GM19452 (cell line): Measurements from ENCODE around the gene TLR10.
"Not testable (repeated sequence)": the region's sequence is repeated elsewhere in the genome, so short reads cannot be mapped to it uniquely, and the experiment has no call there.

ENCODE experiments used
- ATAC-seq: cut with Tn5 transposase; IDR thresholded peaks from one replicate; pipeline ENCODE4 v1.9.1; 2021; ENCODE audit not compliant: unreplicated experiment

Gene TLR10

DNA sequence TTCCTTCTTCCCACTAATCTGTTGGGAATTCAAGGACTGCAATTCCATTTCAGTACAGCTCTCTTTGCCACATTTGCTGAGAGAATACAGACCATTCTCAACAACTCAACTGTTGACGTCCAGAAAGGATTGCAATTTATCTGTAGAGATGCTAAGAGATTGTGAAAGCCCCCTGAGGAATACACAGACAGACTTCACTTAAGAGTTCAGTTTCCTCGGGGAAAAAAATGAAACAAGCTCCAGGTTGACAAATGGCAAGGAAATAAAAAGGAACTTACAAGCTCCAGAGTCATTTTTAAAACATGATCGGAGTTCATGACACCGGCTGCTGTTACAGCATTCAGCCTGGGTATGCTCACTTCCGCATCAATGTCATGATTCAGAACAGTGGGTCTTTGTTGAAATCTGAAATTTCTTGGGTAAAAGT lies 13.8 kb downstream of the TLR10 start:
- ATAC-seq: no peak

DNA sequence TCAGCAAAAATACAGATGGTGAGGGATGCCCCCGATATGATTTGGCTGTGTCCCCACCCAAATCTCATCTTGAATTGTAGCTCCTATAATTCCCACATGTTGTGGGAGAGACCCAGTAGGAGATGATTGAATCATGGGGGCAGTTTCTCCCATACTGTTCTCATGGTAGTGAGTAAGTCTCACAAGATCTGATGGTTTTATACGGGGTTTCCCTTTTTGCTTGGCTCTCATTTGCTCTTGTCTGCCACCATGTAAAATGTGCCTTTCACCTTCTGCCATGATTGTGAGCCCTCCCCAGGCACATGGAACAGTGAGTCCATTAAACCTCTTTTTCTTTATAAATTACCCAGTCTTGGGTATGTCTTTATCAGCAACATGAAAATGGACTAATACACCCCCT lies 15.8 kb downstream of the TLR10 start:
- not testable (repeated sequence) for ATAC-seq

DNA sequence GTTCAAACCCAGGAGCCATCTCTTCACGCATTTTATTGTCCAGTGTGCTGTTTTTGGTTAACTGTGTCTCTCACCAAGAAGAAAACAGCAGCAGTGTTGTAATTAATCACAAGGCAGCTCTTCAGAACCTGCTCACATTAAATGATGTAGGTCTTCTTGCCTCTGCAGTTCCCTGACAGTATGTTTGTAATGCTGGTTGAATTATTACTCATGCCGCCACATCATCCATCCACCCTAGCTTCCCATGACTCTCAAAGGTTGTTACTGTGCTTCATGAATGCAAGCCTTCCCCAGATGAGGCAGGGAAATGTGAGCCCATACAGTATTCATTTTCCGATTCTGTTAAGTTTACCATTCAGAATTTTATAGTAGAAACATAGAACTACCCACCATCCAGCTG lies 17.4 kb downstream of the TLR10 start:
- ATAC-seq: no peak

DNA sequence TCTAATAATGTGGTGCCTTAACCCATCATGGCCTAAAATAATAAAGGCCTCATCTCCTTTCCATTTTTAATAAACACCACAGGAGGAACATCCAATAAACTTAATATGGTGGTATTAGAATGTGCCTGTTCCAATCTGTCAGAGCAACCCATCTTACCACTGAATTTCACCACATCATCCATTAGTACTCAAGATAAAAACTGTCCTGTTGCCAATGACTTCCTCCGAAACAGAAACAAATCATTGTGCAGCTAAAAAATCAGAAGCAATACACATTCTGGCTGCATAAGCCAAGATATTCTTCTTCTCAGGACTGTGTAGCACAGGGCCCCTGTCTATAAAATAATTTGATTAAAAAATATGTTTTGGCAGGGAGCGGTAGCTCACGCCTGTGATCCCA lies 18.5 kb downstream of the TLR10 start:
- ATAC-seq: no peak

DNA sequence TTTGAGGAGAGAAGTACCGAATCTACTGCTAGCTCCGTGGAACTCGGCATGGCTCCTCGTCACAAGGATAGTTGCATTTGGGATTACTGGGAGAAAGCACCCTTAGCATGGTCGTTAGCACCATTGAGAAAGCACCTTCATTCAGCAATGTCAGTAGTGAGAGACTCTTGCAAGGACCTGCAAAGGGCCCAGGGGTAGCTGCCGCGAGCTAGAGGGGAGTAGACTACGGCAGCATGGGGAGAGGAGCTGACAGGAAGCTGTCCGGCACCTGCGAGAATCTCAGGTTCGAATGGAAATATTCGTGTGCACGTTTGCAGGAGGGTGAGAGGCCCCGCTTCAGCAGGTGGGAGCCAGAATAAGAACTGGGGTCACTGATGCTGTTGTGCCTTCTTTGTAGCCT lies 20.2 kb downstream of the TLR10 start:
- no peak for ATAC-seq

DNA sequence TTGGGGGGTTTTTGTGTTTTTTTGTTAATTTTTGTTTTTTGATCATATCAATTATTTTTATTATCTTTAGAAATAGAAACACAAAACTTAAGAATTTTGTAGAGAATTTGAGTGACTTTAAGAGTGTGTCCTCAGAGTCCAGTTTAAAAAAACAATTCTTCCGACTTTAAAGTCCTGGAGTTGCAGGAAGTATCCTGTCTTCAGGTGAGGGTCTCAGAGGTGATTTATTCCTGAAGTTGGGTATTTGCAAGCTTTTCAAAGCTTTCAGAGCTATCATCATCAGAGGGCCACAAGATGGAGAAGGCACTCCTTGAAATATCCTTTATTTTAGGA lies 23.0 kb downstream of the TLR10 start:
- no peak for ATAC-seq

DNA sequence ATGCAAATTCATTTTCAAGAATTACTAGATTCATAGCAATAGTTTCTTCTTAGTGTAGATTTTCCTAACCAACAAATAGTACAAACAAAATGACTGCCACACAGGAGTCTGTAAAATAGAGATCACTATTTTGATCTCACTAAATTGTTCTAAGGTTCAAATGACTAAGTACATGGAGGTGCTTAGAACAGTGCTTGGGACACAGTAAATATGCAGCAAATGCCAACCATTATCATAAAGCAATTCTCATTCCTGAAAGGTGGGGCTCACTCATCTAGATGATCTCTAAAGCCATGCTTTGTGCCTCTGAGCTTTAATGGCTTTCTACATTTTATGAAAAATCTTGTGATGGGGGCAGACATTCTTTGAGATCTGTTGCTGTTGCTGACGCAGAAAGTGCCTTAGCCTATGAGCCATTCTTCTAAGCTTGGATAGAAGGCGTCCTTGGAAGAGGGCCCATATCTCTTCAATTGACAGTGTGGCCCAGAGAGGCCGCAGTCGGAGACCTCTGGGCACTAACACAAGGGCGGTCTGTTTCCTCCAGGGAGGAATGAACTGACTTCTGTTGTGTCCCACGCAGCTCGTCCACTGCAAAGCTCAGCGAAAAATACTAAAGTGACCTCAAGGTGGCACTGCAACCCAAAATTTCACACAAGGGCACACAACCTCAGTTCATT lies 23.5 kb downstream of the TLR10 start:
- no peak for ATAC-seq

DNA sequence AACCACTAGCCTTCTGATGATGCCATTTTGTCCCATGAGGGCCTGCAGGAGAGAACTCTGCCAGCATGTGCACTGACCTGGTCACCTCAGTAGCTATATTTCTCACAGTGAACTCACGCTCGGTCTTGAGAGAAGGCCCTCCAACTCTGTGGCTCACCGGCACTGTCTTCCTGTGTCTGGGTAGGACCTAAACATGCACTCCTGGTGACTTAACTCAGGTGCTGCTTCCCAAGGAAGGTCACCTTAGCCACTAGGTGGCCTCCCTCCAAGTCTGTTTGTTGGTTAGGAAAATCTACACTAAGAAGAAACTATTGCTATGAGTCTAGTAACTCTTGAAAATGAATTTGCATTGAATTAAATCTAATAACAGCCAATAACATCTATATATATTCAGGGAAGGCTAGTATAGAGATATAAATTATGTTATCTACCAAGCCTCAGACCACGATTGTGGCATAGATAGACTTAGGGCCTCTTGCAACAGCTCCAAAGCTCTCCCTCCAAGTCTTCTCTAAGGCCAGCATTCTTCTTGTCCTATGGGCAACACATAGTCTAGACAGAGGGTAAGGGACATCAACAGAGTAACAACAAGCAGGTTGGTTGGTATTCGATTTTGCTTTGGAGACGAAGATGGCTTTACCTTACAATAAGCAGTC lies 24.7 kb downstream of the TLR10 start:
- ATAC-seq: no peak

DNA sequence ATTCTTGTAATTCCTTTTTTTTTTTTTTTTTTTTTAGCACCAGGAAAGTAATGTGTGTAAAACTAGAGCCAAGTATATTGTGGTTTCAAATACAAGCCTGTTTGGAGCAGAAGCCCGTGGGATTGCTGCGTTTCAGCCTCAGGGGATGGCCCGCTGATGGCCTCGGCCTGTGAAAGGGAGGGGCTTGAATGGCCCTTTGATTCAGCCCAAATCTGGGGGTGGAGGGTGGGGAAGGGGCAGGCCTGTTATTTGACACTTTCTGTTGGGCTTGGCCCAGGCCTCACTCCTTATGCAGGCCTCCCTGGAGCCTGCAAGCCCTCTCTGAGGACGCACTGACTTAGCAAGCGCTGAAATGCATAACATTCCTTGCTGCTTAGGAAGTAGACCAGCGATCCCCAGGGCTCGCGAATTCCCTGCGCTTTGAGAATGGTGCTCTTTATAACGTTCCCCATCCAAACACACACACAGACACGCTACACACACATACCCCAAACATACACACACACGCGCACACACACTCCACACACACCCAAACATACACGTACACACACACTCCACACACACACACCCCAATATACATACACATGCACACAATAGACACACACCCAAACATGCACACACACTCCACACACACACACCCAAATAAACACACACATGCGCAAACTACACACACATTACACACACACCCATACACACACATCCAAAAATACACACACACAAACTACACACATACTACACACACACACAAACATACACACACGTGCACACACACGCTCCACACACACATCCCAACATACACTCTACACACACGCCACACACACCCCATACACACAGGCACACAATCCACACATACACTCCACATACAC lies 29.6 kb downstream of the TLR10 start:
- ATAC-seq: no peak

DNA sequence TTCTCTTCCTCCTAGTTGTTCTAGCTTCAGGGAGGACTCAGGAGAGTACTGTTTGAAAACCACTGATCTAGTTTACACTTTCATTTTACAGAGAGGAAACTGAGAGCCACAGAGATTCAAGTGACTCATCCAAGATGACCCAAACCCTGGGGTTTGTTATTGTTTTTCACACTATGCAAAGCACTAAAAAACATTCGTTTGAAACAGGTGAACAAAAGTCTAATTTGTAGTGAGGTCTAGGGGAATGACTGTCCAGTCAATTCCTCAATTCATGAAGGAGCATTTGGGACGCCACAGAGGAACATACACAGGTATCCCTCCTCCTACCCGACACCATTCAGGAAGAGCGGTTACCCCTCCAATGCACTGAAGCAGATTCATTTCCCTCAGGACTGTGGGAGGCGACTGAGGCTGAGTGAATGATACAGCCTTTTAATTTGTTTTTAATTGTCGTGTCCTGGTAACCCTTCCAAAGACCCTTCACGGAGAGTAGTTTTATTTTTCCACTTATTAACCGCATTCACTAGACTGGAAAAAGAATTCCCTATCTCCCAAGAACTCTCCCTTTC lies 30.3 kb downstream of the TLR10 start:
- ATAC-seq: peak; percentile 99

DNA sequence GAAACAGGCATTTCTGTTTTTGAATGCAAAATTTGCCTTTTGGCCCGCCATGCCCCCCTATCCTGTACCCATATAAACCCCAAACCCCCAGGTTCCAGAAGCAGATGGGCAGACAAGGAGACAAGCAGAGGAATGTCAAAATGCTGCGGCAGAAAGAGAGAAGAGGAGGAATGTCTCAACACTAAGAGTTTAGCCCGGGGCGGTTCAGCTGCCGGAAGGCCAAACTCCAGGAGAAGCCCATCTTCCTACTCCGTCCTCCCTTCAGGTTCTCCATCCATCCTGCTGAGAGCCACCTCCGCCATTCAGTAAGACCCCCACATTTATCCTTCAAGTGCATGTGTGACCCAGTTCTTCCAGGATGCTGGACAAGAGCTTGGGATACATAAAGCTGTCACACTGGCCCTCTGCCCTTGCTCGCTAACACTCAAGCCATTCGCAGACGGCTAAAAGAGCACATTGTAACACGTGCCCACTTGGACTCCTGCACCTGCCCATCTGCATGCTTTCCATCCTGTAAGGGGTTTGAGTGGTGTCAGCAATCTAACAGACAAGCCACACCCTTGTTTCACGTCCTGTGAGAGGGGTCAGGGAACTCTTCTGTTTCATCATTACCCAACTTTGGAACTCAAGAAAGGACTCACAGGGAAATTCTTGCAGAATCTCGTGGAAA lies 31.3 kb downstream of the TLR10 start:
- ATAC-seq: no peak

DNA sequence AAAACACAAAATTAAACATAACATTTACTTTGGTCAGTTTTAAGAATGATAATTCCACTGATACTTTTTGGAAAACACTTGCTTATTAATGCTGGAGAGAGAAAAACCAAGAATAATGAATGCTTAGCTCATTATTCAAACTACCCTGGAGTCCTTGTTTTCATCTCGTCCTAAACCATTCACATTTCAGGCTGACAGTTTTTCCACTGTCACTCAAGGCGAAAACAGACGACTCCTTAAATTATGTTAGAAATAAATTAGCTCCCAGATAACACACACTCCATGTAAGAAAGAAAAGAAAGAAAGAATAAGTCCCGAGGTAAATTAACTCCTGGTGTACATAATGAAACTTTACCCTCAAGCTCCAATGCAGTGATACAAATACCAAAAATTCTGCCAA lies 33.5 kb downstream of the TLR10 start:
- no peak for ATAC-seq

DNA sequence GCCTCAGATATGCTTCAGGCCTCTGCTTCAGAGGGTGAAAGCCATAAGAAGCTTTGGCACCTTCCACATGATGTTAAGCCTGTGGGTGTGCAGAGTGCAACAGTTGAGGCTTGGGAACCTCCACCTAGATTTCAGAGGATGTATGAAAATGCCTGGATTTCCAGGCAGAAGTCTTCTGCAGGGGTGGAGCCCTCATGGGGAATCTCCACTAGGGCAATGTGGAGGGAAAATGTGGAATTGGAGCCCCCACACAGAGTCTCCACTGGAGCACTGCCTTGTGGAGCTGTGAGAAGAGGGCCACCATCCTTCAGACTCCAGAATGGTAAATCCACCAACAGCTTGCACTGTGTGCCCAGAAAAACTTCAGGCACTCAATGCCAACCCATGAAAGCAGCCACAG lies 35.2 kb downstream of the TLR10 start:
- no peak for ATAC-seq

DNA sequence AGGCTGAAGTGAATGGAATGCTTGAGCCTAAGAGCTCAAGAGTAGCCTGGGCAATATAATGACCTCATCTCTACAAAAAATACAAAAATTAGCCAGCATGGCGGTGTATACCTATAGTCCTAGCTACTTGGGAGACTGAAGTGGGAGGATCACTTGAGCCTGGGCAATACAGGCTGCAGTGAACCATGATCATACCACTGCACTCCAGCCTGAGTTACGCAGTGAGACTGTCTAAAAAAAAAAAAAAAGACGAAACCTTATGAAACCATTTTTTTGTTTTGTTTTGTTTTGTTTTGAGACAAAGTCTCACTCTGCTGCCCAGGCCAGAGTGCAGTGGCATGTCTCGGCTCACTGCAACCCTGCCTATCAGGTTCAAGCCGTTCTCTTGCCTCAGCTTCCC lies 36.9 kb downstream of the TLR10 start:
- ATAC-seq: no peak

DNA sequence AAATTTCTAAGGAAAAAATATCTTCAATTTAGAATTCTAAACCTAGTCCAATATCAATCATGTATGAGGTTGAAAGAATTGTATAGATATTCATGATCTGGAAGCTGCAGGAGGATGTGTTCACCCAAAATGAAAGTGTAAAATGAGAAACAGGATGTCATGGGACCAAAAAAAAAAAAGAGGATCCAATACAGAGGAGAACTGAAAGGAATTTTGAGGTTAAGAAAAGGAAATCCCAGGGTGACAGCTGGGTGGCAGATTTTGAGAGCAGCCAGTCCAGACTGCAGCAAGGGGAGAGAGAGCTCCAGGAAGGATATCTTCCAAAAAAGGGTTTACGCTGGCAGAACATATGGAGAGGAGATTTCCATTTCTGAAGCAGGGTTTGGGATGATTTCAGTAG lies 38.9 kb downstream of the TLR10 start:
- no peak for ATAC-seq

DNA sequence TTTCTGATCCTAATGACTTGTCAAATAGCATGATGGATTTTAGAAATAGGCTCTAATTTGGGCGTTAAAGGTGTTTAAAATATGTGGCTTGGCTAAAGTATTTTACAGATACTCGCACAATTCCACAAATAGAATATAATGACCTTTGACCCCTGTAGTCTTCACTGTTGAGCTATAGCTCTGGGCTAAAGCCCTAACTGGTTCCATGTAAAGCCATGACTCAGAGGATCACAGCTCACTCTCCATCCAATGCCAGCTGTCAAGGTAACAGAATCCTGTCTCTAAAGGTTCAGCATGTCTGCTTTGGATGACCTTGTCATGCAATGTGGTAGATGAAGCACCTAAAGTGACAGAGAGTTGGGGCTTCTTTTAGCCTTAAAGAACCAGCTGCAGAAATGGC lies 42.5 kb downstream of the TLR10 start:
- no peak for ATAC-seq

DNA sequence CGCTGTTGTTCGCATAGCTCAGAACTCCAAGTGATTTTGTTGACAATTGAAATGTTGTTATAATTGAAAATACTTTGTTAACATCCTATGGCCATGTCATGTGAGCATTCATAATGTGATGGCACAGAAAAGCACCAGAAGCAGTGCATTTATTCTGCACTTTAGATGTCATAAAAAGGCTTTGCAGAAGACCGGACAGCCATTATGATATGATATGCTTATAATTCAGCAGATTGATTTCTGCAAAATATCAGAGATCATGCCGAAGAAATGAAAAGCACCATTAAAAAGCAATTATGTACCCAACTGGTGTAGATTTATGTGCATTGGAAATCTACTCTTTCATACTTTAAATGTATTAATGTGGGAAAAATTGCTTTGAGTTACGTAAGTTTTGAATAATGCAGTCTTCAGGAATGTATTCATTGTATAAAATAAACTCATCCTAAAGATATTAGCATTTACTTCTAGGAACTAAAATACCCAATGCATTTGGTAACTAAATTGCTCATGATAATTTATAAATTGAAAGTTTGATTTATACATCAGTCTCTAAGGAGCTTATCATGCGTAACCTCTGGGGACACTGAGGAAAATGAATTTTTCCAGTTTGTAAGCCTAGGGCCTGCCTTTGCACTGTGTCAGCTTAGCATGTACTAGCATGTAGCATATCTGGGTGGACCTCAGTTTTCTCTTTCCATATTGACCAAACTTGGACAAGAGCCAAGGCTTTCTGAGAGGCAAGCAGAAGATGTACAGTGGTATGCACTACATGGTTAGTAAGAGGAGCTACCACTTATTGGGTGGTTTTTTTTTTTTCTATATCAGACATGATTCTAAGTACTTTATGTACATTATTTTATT lies 43.6 kb downstream of the TLR10 start:
- ATAC-seq: no peak

DNA sequence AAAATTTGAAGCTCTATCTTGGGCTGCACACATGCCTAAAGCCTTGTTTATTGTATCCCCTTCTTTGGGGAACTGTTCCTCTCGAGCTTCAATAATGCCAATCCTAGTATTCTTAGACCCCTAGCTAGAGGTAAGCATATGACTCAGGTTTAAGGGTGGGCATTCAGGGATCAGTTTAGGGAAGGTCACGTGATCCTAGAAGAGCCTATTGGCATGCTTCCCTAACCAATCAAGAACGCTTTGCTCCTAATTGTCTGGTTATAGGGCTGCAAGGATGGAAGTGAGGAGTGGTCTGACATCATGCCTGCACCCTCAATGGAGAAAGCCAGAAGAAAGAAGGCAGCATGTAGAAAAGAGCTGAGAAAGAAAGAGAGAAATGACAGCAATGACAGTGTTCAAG lies 46.9 kb downstream of the TLR10 start:
- no peak for ATAC-seq

DNA sequence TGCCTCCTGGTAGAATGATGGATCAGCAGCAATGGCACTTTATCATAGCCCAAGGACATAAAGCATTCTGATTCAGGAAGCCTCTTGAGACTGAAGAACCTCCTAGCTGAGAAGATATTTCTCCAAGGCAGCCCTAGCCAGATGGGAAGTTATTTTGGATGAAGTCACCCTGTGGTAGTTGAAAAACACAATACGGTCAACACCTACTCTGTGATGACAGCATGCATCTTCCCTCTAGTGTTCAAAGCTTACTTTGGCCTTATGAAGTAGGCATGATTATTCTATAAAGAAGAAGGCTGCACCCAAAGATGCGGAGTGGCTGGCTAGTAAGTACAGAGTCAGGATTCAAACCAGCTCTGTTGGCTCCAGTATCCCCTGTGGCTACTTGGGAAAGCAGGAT lies 47.9 kb downstream of the TLR10 start:
- no peak for ATAC-seq

DNA sequence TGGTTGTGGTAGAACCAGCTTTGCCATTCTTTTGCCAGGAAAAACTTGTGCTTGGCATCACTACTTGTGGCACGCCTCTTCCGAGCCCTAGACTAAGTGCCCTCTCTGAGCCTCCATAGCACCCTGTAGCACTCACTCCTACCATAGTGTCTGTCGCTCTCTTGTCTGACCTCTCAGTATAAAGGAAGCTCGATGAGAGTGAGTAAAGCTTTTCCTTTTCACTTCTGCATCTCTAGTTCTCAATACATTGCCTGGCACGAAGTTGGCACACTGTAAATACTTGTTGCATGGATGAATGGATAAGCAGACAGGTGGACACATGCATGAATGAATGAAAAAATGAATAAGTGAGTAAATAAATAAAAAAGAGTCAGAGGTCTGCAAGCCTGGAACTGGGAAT lies 48.3 kb downstream of the TLR10 start:
- no peak for ATAC-seq
